Smooth muscle cell (in vitro differentiated cells): Measurements from ENCODE around the gene FYN. TPM values are rescaled to one million over a fixed set of nuclear protein-coding genes. Genes with fewer than 3 reads are reported as not detected.

ENCODE experiments used
- DNase-seq: peaks from one replicate; lab custom pipeline; 2025; ENCODE audit not compliant: unreplicated experiment; lab: John Stamatoyannopoulos, UW
- H2AFZ ChIP-seq: fragments of 200-600 bp; sonication (generic); 2 replicates; pipeline ENCODE4 v1.6.0; 2016; ENCODE audit warnings: antibody characterized with exemption, low read depth, mild to moderate bottlenecking
- H3F3A ChIP-seq: fragments of 200-600 bp; sonication (generic); 2 replicates; pipeline ENCODE4 v1.6.0; 2017; ENCODE audit warnings: antibody characterized with exemption, low read depth
- H3K27ac ChIP-seq: fragments of 200-600 bp; sonication (generic); 2 replicates; pipeline ENCODE4 v1.5.1; 2016; ENCODE audit warnings: low read depth, mild to moderate bottlenecking
- H3K27me3 ChIP-seq: fragments of 200-600 bp; sonication (generic); 2 replicates; pipeline ENCODE4 v1.6.1; 2016; ENCODE audit warnings: low read depth, mild to moderate bottlenecking
- H3K36me3 ChIP-seq: fragments of 200-600 bp; sonication (generic); 2 replicates; pipeline ENCODE4 v1.5.1; 2016; ENCODE audit warnings: low read depth
- H3K4me1 ChIP-seq: fragments of 200-600 bp; sonication (generic); 2 replicates; pipeline ENCODE4 v1.5.1; 2016; ENCODE audit warnings: low read depth
- H3K4me2 ChIP-seq: fragments of 200-600 bp; sonication (generic); 2 replicates; pipeline ENCODE4 v1.6.0; 2016; ENCODE audit warnings: mild to moderate bottlenecking
- H3K4me3 ChIP-seq: fragments of 200-600 bp; sonication (generic); 2 replicates; pipeline ENCODE4 v1.5.1; 2016; ENCODE audit warnings: mild to moderate bottlenecking
- H3K79me2 ChIP-seq: fragments of 200-600 bp; sonication (generic); 2 replicates; pipeline ENCODE4 v1.6.0; 2016; ENCODE audit warnings: low read depth, mild to moderate bottlenecking
- H3K9ac ChIP-seq: fragments of 200-600 bp; sonication (generic); 2 replicates; pipeline ENCODE4 v1.6.0; 2016; ENCODE audit warnings: low read depth
- H3K9me3 ChIP-seq: fragments of 200-600 bp; sonication (generic); replicated peaks from 2 replicates; pipeline ENCODE4 v1.5.1; 2016; ENCODE audit warnings: low read depth
- H4K20me1 ChIP-seq: fragments of 200-600 bp; sonication (generic); 2 replicates; pipeline ENCODE4 v1.6.0; 2016; ENCODE audit warnings: low read depth
- CTCF ChIP-seq: fragments of 200-600 bp; sonication (generic); IDR thresholded peaks from 2 replicates; pipeline ENCODE4 v1.5.1; 2017; ENCODE audit warnings: borderline replicate concordance, mild to moderate bottlenecking, antibody characterized with exemption; ENCODE audit not compliant: insufficient read depth, poor library complexity, severe bottlenecking
- WGBS: methylation state at CpG from one replicate; pipeline ENCODE4 v1.1.7; 2016; ENCODE audit warnings: low lambda C conversion rate; 5-methylcytosine and 5-hydroxymethylcytosine counted together
- polyA plus RNA-seq: library from polyadenylated mRNA; unstranded; fragments of >200 nt; fragmentation: Nextera tagmentation; extraction: Ambion mirVana; gene quantifications from 2 replicates; pipeline ENCODE4 v1.2.1, GENCODE V29; 2016
- total RNA-seq: library from RNA; depleted of rRNA; stranded (reverse); fragments of >200 nt; gene quantifications from 2 replicates; pipeline ENCODE4 v1.2.3, GENCODE V29; 2014

Gene FYN
- total and polyA plus RNA-seq, 2 experiments from 2014 or later, result 110 to 138 TPM

GRCh38 chr6:111725446-111726112, 147.7 kb downstream of the FYN start:
- 94% methylated on average over 7 of the region's 7 CpGs for WGBS
- no peak overlapping the region for H2AFZ ChIP-seq
- H3K79me2 ChIP-seq, result peaks cover 41% of the 10 kb centered on the region
- H3K9ac ChIP-seq, result no peak overlapping the region
- no peaks in the 10 kb centered on the region for H3K27me3 ChIP-seq
- peaks cover 75% of the 10 kb centered on the region for H4K20me1 ChIP-seq
- H3K9me3 ChIP-seq, result no peaks in the 10 kb centered on the region
- no peaks in the 10 kb centered on the region for H3F3A ChIP-seq
- H3K4me3 ChIP-seq, result no peak overlapping the region
- no peak overlapping the region for H3K4me2 ChIP-seq
- H3K4me1 ChIP-seq, result peaks cover 5% of the 10 kb centered on the region
- DNase-seq, result no peak
- H3K27ac ChIP-seq, result no peak overlapping the region
- no peaks in the 10 kb centered on the region for H3K36me3 ChIP-seq
- TF ChIP-seq CTCF, result no peak

- no peak for DNase-seq
- peaks cover 73% of the 10 kb centered on the region for H4K20me1 ChIP-seq
- no peaks in the 10 kb centered on the region for H3K4me1 ChIP-seq
- no peak for TF ChIP-seq CTCF
- H3K27me3 ChIP-seq, result no peaks in the 10 kb centered on the region
- H3K79me2 ChIP-seq, result peaks cover 35% of the 10 kb centered on the region
- no peaks in the 10 kb centered on the region for H3K9me3 ChIP-seq
- H3K36me3 ChIP-seq, result no peaks in the 10 kb centered on the region
- H3K4me3 ChIP-seq, result no peak overlapping the region
- 89% methylated on average over 3 of the region's 3 CpGs for whole genome bisulfite sequencing
- no peak overlapping the region for H3K27ac ChIP-seq
- H2AFZ ChIP-seq, result no peak overlapping the region
- H3K9ac ChIP-seq, result no peak overlapping the region
- H3K4me2 ChIP-seq, result no peak overlapping the region
- no peaks in the 10 kb centered on the region for H3F3A ChIP-seq
Measured at GRCh38 chr6:111724505-111724904, 148.7 kb downstream of the FYN start.

GRCh38 chr6:111724039-111724438, 149.2 kb downstream of the FYN start:
- no peaks in the 10 kb centered on the region for H3K36me3 ChIP-seq
- no peaks in the 10 kb centered on the region for H3K27me3 ChIP-seq
- no peak overlapping the region for H3K4me2 ChIP-seq
- H3F3A ChIP-seq, result no peaks in the 10 kb centered on the region
- no peaks in the 10 kb centered on the region for H3K4me1 ChIP-seq
- H3K9ac ChIP-seq, result no peak overlapping the region
- peaks cover 69% of the 10 kb centered on the region for H4K20me1 ChIP-seq
- H3K4me3 ChIP-seq, result no peak overlapping the region
- 91% methylated on average over 5 of the region's 5 CpGs for WGBS
- H3K27ac ChIP-seq, result no peak overlapping the region
- H3K79me2 ChIP-seq, result peaks cover 30% of the 10 kb centered on the region
- DNase-seq, result no peak
- H3K9me3 ChIP-seq, result no peaks in the 10 kb centered on the region
- H2AFZ ChIP-seq, result no peak overlapping the region
- TF ChIP-seq CTCF, result no peak

- Histone ChIP-seq H3K27ac (no peak overlapping the region), H3F3A (no peaks in the 10 kb centered on the region), H3K36me3 (no peaks in the 10 kb centered on the region), H3K79me2 (peaks cover 25% of the 10 kb centered on the region), H3K4me2 (no peak overlapping the region), H3K9ac (no peak overlapping the region), H3K4me3 (no peak overlapping the region), H3K27me3 (no peaks in the 10 kb centered on the region), H2AFZ (no peak overlapping the region), H3K9me3 (no peaks in the 10 kb centered on the region), H3K4me1 (peaks cover 5% of the 10 kb centered on the region), H4K20me1 (peaks cover 65% of the 10 kb centered on the region)
- DNase-seq, result no peak
- WGBS, result 93% methylated on average over 7 of the region's 7 CpGs
- TF ChIP-seq CTCF, result no peak
Measured at GRCh38 chr6:111723412-111723970, 149.8 kb downstream of the FYN start.
